Measurements from ENCODE around the gene GABRB1. TPM values are rescaled to one million over a fixed set of nuclear protein-coding genes. Genes with fewer than 3 reads are reported as not detected.

Gene GABRB1
- total RNA-seq, 4 donors from 2014 or later = 0.24 TPM; not detected in 3

DNA sequence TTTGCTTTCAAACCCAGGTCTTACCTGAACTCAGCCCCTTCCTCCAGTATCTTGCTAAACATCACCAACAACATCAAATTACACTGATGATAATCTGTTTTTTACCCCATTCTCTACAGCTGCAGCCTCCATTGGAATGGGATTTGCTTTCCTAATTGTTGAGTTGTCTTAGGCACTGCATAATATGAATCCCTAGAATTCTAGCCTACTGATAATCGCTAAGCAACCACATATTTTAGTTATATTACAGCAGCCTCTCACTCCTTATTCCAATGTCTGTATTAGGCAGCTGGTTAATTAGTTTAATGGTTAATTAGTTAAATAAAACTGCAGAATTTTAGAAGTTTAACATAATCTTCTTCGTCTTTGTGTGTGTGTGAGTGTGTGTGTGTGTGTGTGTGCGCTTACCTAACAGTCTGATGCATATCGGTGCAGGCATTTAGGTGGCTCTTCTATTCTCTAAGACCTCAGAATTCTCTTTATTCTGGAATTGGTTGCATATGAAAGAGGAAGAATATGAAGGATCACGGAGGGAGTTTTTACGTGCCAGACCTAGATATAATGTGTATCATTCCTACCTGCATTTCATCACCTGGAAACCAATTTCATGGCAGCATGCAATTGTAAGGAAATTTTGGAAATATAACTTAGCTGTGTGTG is 437.5 kb downstream of the GABRB1 start:
- Histone ChIP-seq H3K27ac (no peak overlapping the region), H3K36me3 (no peaks in the 10 kb centered on the region), H3K27me3 (no peaks in the 10 kb centered on the region), H3K4me3 (replicated peaks in 1 of 3) (no peak overlapping the region), H3K9me3 (no peaks in the 10 kb centered on the region), H3K4me1 (no peaks in the 10 kb centered on the region)
- 88 to 92% methylated on average over 6 of the region's 6 CpGs for WGBS, 2 donors
- DNase-seq = no peak
- TF ChIP-seq POLR2A (IDR thresholded peaks at IDR 0.05) = no peak
- TF ChIP-seq, protein P1, sequence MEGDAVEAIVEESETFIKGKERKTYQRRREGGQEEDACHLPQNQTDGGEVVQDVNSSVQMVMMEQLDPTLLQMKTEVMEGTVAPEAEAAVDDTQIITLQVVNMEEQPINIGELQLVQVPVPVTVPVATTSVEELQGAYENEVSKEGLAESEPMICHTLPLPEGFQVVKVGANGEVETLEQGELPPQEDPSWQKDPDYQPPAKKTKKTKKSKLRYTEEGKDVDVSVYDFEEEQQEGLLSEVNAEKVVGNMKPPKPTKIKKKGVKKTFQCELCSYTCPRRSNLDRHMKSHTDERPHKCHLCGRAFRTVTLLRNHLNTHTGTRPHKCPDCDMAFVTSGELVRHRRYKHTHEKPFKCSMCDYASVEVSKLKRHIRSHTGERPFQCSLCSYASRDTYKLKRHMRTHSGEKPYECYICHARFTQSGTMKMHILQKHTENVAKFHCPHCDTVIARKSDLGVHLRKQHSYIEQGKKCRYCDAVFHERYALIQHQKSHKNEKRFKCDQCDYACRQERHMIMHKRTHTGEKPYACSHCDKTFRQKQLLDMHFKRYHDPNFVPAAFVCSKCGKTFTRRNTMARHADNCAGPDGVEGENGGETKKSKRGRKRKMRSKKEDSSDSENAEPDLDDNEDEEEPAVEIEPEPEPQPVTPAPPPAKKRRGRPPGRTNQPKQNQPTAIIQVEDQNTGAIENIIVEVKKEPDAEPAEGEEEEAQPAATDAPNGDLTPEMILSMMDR (IDR thresholded peaks at IDR 0.05) = no peak
- intact Hi-C loops (cut with DNase I) = no loop called here

DNA sequence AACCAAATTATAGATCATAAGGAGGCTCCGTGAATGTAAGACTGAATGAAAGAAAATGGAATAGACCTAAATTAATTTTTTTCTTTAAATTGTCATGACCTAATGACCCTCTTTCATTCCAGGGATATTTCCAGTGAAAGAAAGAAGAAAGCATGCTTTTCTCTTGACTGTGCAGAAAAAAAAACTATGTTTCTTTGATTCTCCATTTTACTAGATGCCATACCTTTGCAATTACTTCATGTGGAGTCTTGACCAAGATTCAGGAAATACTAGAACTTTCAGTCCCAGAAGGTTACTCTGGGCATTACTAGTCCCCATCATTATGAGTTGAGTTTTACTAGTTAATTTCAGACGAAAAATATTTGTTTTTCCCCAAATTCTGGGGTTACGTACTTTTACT is 438.6 kb downstream of the GABRB1 start:
- TF ChIP-seq, protein P1 (IDR thresholded peaks at IDR 0.05) = no peak
- TF ChIP-seq POLR2A (IDR thresholded peaks at IDR 0.05) = no peak
- Histone ChIP-seq H3K9me3 (no peaks in the 10 kb centered on the region), H3K4me3 (replicated peaks in 1 of 3) (no peak overlapping the region), H3K36me3 (no peaks in the 10 kb centered on the region), H3K4me1 (no peaks in the 10 kb centered on the region), H3K27me3 (no peaks in the 10 kb centered on the region), H3K27ac (no peak overlapping the region)
- WGBS, 2 donors = 93 to 94% methylated on average over 3 of the region's 3 CpGs
- intact Hi-C loops (cut with DNase I) = loop anchor here (10.0 kb wide), 1 partner anchor 95 kb away; no protein-coding TSS in a partner anchor
- DNase-seq = no peak

DNA sequence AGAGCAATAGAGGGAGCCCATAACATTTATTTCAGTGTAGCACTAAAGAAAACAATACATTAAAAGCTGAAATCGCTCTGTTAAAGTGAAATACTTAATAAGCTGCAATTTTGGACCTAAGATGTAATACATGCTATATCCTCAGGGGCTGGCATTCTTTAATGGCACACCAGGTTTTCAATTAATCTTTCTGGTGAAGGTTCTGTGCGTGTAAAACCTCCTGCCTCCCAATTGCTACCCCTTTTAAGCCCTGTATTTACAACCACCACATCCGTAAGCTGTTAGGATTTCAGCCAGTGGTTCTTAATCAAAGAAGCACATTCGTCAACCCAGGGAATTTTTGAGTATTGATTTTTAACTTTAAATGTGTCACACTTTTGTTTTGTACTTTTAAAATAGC is 439.7 kb downstream of the GABRB1 start:
- no peaks in the 10 kb centered on the region for H3K36me3 ChIP-seq
- H3K4me3 ChIP-seq (replicated peaks in 1 of 3) = no peak overlapping the region
- H3K27me3 ChIP-seq = no peaks in the 10 kb centered on the region
- H3K27ac ChIP-seq = no peak overlapping the region
- no peaks in the 10 kb centered on the region for H3K9me3 ChIP-seq
- no peaks in the 10 kb centered on the region for H3K4me1 ChIP-seq
- 69 to 70% methylated on average over 4 of the region's 4 CpGs for WGBS, 2 donors
- no peak for DNase-seq
- intact Hi-C loops (cut with DNase I) = loop anchor here (10.0 kb wide), 1 partner anchor 94 kb away; no protein-coding TSS in a partner anchor
- no peak for TF ChIP-seq POLR2A (IDR thresholded peaks at IDR 0.05)
- TF ChIP-seq, protein P1 (IDR thresholded peaks at IDR 0.05) = no peak

DNA sequence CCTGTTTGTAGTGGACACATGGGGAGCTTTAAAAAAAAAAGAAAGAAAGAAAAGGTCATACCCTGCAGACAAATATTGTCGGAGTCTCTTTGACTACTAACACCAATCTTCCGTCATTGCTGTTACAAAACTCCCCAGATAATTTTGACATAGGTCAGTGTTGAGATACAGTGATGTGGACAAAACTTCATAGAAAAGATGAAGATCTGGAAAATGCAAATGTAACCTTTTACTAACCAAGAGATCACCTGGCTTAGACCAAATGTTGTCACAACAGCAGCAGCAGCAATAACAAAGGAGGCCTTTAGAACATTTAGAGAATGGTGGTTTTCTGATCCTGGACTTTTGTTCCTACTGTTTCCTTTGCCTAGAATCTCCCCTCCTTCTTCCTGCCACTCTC is 440.2 kb downstream of the GABRB1 start:
- 87 to 97% methylated on average over 2 of the region's 2 CpGs for WGBS, 2 donors
- no peaks in the 10 kb centered on the region for H3K27me3 ChIP-seq
- H3K4me1 ChIP-seq = no peaks in the 10 kb centered on the region
- intact Hi-C loops (cut with DNase I) = loop anchor here (10.0 kb wide), 1 partner anchor 93 kb away; no protein-coding TSS in a partner anchor
- no peaks in the 10 kb centered on the region for H3K9me3 ChIP-seq
- DNase-seq = no peak
- TF ChIP-seq, protein P1 (IDR thresholded peaks at IDR 0.05) = no peak
- no peak for TF ChIP-seq POLR2A (IDR thresholded peaks at IDR 0.05)
- H3K27ac ChIP-seq = no peak overlapping the region
- no peaks in the 10 kb centered on the region for H3K36me3 ChIP-seq
- no peak overlapping the region for H3K4me3 ChIP-seq (replicated peaks in 1 of 3)

DNA sequence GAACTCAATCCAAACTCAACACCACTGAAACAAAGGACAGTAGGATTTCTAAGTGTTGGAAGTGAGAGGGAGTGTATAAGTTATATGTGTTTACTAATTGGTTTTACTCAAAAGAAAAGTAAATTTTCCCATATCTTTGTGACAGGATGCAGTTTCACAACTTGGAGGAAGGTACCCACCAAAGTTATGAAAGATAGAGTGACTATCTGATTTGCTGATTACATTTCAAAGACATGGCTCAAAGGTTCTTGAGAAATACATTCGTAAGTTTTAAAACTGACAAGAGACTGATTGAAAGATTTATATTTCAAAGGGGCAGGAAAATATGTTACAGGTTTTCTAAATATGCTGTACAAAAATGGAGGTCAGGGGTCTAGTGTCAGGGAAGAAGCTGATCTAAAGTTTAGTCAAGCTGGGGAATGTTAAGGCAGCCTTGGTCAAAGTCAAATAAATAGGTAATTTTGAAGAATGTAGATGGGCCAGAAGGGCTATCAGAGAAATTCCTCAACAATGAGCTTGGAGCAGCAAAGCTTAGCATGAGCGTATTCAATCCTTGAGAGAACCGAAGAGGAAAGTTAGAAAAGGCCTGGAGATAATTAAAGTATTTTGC is 441.9 kb downstream of the GABRB1 start:
- Histone ChIP-seq H3K36me3 (no peaks in the 10 kb centered on the region), H3K4me3 (replicated peaks in 1 of 3) (no peak overlapping the region), H3K9me3 (no peaks in the 10 kb centered on the region), H3K4me1 (no peaks in the 10 kb centered on the region), H3K27ac (no peak overlapping the region), H3K27me3 (no peaks in the 10 kb centered on the region)
- intact Hi-C loops (cut with DNase I) = loop anchor here (10.0 kb wide), 1 partner anchor 92 kb away; no protein-coding TSS in a partner anchor
- TF ChIP-seq POLR2A (IDR thresholded peaks at IDR 0.05) = no peak
- TF ChIP-seq, protein P1 (IDR thresholded peaks at IDR 0.05) = no peak
- WGBS, 2 donors = 87 to 88% methylated on average over 3 of the region's 3 CpGs
- DNase-seq = no peak

All from thyroid gland (tissue), 4 donors.